ENCODE data around the gene TCF7L1.
"Not testable (repeated sequence)": the region's sequence is repeated elsewhere in the genome, so short reads cannot be mapped to it uniquely, and the experiment has no call there.

The TCF7L1 gene

DNA sequence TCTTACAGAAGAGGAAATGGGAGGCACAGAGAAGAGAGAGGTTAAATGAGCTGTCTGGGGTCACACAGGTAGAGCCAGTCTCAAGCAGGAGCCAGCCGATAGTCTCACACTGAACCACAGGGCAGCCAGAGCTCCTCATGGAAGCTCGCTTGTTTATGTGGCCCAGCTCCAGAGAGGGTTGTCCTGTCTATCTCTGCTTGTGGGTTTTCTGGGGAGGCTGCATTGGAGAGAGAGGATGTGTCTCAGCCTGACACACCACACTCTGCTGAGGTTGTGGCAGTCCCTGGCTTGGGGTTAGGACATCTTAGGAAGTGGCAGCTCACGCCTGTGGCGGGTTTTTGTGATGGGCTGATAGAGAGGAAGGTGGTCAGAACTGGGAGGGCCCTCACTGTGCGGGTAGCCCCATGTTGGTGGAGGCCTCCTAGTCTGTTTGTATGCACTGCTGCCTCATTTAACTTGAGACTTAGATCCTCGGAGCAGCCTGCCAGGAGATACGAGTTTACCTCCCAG lies 52.3 kb downstream of the TCF7L1 start:
- DNase-seq: no peak

DNA sequence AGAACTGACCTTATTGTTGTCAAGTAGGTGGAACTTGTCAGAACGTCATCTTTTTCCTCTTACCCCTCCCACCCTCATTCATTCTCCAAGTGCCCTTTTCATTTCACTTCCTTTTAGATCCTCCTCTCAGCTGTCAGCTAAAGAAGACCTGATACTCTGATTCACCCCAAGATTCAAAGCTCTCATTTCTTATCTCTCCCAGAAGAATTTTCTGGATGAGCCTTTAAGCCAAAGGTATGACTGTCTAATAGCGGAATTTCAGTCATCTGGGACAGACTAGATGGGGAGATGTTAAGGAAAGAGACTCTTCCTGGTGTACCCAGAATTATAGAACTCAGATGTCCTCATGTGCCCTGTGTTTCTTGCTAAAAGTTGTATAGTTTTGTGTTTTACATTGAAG lies 53.9 kb downstream of the TCF7L1 start:
- no peak for DNase-seq

DNA sequence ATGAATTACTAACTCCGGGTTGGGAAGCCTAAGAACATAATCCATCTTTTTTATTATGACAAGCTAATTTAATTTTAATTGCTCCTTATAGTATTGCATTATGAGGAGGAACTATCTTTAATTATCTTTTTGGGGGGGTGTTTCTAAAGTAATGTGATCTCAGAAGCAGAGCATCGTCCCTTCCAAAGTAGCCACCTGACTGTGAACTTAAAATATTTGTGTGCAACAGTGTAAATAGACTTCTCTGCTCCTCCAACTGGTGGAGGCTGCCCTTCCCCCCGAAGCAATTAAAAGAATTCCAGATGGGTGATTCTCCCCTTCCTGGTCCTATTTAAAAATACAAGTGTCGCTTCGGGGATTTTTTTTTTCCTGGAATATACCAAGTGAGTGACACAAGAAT lies 55.7 kb downstream of the TCF7L1 start:
- no peak for DNase-seq

DNA sequence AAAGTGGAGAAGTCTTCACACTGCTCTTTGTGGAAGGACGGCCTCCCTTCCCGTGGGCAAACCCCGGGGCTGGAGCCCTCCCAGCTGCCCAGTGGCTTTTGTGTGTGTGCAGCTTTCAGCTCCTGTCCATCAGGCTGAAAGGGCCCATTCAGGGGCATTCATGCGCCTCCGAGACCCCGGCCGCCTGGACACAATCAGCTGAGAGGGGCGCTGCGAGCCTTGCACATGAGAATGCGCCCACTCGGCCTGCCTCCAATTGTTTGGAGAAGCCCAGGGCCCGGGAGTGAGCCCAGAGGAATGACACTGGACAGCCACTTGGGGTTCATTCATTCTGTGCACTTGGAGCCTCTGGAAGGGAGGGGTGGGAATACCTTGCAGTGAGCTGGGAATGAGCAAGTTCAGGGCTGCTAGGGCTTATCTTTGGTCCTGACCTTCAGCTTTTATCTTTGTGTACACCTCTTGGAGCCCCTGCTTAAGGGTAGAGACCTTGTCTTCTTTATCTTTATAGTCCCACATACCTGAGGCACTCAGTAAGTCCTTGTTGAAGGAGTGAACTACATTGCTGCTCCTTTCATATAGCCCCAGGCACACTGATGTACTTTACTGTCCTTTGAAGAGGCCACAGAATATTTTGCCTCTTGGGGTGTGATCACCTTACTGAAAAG lies 56.5 kb downstream of the TCF7L1 start:
- no peak for DNase-seq

DNA sequence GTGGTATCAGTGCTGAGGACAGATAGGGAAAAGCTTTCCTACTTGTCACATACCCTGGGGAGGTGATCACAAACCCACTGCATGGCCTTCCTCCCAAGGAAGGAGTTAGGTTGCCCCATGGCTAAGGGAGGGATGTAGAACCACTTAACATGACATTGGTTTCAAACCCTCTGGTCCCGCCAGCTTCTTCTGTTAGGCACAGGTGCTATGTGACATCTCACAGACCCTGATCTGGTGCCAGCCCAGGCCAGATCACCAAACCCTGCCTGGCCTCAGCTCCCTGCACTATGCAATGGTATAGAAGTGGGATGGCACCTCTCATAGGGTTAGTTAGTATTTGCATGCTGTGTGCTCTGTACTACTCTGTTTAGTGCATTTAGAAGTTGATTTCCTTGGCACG lies 58.0 kb downstream of the TCF7L1 start:
- no peak for DNase-seq

DNA sequence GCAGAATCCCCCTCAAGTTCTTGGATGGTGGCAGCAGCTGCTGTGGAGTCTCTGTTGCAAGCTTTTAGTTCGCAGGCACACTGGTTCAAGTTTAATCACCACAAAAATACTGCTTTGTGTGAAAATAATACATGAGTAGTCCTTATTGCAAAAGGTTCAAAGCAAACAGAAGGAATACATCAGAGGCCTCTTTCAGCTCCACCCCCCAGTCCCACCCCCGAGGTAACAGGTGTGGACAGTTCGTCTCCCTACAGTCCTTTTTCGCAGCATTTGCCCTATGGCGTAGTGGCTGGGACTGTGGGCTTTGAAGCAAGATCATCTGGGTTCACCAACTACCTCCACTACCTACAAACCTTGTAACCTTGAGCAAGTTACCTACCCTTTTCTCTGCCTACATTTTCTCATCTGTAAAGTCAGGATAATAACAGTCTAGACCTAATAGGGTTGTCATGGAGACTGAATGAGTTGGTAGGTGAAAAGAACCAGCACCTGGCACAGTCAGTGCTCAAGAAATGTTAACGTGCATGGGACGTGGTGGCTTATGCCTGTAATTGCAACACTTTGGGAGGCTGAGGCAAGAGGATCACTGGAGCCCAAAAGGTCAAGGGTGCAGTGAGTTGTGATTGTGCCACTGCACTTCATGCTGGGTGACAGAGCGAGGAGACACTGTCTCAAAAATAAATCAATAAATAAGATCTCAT lies 61.7 kb downstream of the TCF7L1 start:
- DNase-seq: no peak

DNA sequence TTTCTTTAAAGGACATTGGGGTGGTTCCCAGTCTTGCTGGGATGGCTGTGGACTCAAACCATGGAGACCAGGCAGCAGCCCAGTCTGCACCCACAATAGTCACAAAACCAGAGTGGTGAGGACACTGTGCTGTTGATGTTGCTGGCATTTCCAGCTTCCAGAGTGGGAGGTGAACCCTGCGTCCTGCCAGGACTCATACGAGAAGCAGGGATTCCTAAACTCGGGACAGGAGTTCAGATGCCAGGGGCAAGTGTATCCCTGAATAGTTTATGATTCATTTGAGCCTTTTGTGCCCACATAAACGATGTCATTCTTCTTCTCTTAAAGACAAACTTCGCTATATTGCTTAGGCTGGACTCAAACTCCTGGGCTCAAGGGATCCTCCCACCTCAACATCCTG lies 62.8 kb downstream of the TCF7L1 start:
- no peak for DNase-seq

DNA sequence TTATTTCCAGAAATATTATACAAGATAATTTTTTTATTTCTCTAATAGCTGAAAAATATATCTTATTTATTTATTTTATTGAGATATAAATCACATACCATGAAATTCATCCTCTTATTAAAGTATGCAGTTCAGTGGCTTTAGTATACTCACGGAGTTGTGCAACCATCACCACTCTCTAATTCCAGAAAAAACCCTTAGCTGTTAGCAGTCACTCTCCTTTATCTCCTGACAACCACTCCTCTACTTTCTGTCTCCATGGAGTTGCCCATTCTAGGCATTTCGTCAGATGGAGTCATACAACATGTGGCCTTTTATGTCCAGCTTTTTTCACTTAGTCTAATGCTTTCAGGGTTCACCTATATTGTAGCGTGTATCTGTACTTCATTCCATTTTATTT lies 66.5 kb downstream of the TCF7L1 start:
- no peak for DNase-seq

DNA sequence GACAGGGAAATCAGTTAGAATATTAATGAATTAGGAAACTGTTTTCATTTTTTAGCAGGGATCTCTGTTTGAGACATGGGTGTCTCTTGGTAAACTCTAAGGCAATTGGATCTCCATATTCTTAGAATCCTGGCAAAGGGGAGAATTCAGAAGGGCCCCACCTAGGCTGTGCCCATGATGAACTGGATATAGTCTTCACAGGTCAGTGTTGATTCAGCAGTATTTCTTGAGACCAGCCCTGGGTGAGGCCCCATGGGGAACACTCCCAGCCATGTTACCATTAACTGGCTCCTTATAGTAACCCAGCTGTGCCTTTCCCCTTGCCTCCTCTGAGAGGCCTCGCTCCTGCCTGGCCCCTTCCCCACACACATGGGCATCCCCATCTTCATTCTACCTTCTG lies 76.7 kb downstream of the TCF7L1 start:
- DNase-seq: no peak

DNA sequence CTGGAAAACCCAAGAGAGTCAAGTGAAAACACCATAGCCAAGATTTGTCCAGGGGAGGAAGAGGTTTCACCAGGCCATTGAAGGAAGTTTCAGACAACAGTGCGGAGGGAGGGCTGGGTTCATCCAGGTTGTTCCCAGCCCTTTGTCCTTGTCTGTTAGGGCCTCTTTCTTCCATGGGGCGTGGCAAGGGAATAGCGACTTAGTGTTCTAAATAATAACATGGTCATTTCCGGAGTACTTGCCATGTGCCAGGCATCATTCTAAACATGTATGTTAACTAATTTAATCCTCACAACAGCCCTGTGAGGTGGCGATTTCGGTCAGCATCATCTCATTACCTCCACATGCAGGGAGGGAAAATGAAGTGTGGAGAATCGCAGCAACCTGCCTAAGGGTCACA lies 77.3 kb downstream of the TCF7L1 start:
- DNase-seq: no peak

DNA sequence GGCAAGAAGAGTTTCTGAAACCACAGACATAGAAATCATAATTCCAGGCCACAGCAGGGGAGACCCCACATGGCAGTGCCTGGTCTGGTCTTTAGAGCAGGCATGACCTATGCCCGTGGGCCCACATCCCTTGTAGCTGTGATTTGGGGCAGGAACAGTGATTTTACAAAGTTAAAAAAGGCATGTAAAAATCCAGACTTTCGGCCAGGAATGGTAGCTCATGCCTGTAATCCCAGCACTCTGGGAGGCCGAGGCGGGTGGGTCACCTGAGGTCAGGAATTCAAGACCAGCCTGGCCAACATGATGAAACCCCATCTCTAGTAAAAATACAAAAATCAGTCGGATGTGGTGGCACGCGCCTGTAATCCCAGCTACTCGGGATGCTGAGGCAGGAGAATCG lies 78.4 kb downstream of the TCF7L1 start:
- not testable (repeated sequence) for DNase-seq

DNA sequence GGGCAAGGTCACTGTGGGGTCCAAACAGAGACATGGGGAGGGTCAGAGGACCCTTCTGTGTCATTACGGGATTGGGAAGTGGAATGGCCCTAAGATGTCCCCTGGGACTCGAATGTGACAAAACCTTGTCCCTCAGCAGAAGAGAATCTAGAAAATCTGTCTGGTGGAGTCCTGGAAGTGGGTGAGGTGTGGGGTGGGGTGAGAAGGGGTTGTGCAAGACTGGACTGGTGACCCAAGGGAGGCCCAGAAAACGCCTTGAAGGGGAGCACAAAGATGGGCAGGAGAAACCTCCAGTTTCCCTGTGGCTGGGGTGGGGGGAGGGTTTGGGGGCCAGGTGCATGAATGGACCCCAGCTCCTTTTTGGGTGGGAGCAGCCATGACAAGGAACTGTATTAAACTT lies 79.6 kb downstream of the TCF7L1 start:
- DNase-seq: no peak

DNA sequence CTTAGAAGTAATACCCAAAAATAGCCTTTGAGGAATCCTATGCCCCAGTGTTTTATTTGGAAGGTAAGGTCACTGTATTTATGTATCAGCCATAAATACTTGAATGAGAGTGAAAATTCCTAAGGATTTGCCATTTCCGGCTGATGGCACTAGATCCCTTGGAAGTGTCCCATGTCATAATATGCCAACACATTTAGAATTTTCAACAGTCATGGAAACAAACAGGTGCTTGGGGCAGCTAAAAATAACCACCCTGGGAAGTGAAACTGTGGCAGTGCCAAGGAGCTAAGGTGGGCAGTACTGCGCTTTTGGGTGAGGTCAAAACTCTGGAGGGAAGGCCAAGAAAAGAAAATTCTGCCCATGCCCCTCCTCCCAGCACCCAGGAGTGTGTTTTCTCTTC lies 80.2 kb downstream of the TCF7L1 start:
- DNase-seq: no peak

DNA sequence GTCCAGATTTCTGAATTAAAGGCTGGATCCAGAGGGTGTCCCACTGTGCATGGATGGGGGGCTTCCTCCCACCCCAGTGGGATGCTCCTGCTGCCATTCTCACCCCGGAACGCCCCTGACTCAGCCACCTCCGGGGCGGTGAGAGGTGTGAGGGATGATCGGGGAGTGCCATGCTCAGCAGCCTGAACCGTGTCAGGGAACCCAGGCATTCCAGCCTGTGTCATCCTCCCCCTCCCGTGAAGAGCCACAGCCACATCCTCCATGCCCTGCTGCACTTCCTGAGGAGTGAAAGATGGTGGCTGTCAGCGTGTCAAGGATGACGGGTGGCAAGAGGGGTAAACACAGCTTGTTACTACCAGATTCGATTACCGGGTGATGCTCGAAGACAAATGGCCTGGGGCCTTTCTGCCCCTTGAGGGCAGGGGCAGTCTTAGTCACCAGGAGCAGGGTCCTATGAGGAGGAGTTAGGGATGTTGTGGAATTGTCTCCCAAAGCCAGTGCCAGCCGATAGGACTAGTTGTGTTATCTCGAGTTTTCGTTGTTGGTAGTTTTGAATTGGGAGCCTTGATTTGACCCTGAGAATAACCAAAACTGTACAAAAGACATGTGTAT lies 80.8 kb downstream of the TCF7L1 start:
- DNase-seq: no peak

DNA sequence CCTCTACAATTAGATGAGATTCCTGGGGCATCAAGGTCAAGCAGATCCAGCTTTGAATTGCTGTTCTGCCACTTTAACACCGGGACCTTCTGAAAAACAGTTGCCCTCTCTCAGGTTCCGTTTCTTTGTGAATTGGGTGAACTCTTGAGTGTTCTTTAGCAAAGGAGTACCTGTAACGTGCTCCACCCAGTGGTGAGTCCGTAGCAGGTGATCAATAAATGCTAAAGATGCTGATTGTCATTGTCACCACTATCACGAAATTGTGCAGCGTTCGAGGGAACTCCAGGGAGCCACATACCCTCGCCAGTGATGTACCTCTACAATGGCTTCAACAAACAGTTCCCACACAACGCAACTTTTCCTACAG lies 81.9 kb downstream of the TCF7L1 start:
- no peak for DNase-seq

DNA sequence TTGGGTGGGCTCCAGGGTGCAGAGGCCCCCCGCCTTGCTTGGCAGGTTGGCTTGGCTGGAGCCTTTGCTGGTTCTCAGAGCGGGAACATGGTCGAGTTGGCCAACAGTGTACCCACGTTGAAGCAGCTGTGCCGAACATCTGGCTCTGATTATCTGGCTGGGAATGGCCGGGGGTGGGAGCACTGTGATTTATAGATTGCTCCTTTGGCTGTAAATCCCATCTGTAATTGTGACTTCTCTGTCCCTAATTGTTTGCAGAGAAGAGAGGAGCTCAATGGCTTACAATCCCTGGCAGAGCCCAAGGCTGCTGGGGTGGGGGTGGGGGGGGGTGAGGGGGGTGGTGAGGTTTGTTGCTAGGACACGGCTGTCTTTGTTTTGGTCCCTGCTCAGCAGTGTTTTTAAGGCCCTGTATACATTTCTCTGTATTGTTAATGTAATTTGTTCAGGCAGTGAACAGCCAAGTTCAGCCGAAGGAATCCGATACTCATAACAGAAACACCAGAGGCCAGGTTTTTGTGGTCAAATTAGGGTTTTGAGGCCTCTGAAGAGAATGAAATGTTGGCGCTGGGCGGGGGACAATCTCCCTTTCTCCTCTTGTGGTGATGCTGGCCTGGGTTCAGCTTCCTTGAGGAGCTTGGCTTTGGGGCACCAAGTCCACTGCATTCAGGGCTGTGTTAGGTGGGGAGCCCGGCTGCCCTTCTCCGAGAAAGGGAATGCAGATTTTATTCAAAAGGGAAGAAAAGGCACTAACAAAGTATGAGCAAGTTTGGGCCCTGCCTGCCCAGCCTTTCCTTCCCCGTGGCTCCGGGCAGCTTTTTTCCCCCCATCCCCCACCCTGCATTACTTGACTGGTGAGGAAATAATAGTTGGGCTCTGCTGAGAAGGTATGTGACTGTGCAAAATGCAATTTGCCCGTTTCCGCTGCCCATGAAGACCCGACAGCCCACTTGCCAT lies 82.5 kb downstream of the TCF7L1 start:
- peak; percentile 31 to 43 for DNase-seq

DNA sequence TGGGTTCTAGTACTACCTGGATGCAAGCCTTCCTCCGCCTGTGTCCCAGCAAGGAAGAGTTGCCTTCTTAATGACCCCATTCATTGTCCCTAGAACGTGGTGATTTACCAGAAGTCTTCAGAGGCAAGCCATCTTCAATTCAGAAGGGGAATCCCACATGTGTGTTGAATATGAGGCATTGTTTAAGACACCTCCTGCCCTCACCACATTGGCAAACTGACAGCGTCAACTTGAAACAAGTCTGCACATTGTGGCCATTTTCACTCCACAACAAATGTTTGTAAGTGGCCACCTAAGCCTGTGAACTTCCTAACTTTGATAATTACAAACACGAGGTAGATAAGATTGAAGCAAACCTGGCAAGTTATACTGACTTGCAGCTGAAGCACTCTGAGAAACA lies 83.7 kb downstream of the TCF7L1 start:
- DNase-seq: no peak

DNA sequence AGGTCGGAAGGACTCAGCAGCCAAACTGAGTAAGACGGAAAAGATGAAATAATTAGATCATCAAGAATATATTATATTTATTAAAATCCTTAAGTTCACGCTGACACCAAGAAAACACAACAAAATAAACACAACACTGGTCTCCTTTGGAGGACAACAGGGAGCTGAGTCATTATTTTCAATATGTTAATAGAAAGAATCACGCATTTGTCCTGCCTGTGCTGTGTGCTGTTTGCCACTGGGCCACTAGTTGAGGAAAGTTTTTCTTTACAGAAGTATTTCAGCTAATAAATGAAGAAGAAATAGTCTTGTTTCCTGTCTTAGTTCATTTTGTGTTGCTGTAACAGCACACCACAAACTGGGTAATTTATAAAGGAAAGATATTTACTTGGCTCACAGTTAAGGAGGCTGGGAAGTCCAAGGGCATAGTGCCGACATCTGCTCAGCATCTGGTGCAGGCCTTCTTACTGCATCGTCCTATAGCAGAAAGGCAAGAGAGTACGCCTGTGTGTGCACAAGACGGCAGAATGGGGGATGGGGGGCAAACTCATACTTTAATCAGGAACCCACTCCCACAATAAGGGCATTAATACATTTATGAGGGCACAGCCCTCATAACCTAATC lies 88.0 kb downstream of the TCF7L1 start:
- no peak for DNase-seq

DNA sequence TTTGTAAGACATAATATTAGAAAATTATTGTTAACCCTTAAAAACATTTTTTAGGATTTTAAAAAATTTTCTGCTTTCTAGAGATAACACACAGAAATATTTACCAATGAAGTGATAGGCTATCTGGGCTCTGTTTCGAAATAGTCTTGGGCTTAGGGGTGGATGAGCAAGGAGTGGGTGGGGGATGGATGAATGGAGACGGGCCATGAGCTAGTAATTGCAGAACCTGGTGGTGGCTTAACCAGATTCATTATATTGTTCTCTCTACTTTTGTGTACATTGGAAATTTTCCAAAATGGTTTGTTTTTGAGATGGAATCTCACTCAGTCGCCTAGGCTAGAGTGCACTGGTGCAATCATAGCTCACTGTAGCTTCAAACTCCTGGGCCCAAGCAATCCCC lies 89.6 kb downstream of the TCF7L1 start:
- no peak for DNase-seq

DNA sequence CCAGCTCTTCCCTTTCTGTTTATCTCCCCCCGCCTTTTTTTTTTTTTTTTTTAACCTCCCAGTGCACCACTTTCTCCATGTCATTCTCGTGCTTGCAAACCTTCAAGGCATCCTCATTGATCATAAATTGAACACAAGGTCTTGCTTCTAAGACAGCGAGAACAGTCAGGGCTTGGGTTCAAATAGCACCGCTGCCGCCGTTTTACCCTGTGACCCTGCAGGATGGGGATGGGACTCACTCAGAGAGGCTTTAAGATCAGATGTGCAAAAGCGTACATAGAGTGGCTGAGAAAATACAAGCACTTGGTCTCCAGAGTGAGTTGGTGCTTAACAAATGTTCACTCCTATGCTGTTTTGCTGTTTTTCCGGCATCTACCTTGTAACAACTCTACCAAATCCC lies 93.6 kb downstream of the TCF7L1 start:
- no peak for DNase-seq

DNA sequence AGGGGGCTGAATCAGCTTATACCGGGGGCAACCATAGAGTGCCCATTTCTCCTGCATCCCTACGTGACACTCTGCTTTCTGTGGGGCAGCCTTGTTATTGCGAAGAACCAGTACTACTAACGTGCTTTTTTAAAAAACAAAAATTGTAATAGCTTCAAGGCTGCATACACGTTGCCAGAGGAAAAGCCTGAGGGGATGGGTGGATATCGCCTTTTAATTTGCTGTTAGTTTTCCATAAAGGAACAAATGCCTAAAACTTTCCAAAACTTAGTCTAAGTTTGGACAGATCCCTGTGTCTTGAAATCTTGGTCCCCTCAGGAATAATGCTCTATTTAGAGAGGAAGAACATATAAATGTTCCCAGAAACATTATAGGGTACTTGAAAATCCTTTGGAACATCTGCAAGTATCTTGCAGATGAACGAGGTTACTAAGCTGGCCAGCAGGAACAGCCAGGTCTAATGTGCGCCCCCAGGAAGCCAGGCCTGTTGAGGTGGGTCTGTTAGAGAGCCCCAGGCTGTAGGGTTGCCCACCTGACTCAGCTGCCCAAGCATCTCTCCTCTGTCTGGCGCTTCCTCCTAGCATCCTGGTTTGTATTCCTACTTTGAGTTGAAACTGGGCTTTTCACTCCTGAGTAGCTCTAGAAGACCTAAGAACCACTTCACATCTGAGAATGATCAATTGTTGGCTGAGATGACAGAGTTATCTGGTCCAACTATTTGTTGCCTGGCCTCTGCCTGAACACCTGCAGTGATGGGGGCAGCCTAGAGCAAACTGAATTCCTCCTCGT lies 97.7 kb downstream of the TCF7L1 start:
- DNase-seq: no peak

DNA sequence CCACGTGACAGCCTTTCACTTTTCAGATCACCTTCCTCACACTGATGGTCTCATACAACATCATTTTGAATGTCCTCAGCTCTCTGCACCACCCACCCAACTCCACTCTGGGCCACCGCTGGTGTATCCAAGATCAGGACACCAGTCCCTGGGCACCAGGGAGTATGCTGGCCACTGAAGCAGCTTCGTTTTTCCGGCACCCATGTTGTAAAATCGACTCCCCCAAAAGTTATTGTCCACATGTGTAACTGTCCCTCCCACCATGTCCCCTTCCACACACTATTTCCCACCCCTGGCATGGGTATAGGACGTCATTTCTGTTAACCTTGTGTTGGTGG lies 98.2 kb downstream of the TCF7L1 start:
- DNase-seq: no peak
